HG03039 (cell line): ENCODE results near the gene ZNF592.
"Not testable (repeated sequence)": the region's sequence is repeated elsewhere in the genome, so short reads cannot be mapped to it uniquely, and the experiment has no call there.

Experiments
- ATAC-seq: cut with Tn5 transposase; IDR thresholded peaks from one replicate; pipeline ENCODE4 v1.9.1; 2021; ENCODE audit warnings: mild to moderate bottlenecking, moderate library complexity; ENCODE audit not compliant: unreplicated experiment

The ZNF592 gene

DNA sequence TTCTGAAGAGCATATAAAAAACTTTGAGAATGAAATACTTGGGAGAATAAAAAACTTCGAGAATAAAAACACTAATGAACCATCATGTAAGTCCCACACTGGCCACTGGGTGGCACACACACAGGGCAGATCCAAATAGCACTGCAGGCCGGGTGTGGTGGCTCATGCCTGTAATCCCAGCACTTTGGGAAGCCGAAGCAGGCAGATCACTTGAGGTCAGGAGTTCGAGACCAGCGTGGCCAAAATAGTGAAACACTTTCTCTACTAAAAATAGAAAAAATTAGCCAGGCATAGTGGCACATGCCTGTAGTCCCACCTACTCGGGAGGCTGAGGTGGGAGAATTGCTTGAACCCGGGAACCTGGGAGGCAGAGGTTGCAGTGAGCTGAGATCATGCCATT lies 97.2 kb downstream of the ZNF592 start:
- not testable (repeated sequence) for ATAC-seq

- ATAC-seq: no peak
Measured at GRCh38 chr15:84846269-84846668, 97.9 kb downstream of the ZNF592 start.

DNA sequence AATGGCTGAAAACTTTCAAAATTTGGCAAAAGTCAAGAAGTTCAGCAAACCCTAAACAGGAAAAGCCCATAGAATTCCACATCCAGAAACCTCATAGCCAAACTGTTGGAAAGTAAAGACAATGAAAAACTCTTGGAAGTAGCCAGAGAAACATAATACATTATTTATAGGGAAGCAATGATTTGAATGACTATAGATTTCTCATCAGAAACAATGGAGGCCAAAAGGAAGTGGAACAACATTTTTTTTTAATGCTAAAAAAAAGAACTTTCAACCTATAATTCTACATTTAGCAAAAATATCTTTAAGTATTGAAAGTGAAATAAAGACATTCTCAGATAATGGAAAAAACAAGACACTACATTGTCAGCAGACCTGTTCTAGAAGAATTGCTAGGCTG lies 99.0 kb downstream of the ZNF592 start:
- ATAC-seq: no peak

GRCh38 chr15:84852212-84852611 lies 103.8 kb downstream of the ZNF592 start:
- ATAC-seq: no peak

DNA sequence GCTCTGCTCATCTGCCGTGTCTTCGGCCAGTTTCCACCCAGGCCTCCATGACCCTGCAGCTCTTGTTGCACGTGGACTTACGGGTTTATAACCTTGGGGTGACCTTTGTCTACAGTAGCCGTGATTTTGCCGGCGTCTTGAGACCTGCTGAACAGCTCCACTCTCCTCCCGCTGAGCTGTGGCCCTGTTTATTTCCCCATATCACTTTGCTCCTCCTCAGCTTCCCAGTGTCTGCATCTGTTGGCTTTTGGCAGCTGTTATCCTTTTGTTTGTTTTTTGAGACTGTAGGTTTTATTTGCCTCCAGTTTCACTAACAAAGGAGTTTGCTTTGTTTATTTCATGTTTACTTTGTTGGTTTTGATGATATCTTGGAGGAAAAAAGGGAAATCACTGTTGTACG lies 106.7 kb downstream of the ZNF592 start:
- ATAC-seq: no peak

- ATAC-seq: no peak
Measured at GRCh38 chr15:84855765-84856164, 107.4 kb downstream of the ZNF592 start.
